Tibial artery (tissue), 4 donors: ENCODE results near the gene ZNF217.
"Not testable (repeated sequence)": the region's sequence is repeated elsewhere in the genome, so short reads cannot be mapped to it uniquely, and the experiment has no call there.

Source experiments
- DNase-seq, 2 donors: peaks; one replicate each; pipeline ENCODE4 v3.0.0-alpha.2; 2019
- H3K27ac ChIP-seq, 2 donors: fragments of 200-600 bp; sonication (generic) in 1 of 2; 1 replicate in 1 of 2; 2 replicates in 1 of 2; pipeline ENCODE4 v1.5.1; 2018 to 2019; ENCODE audit warnings: mild to moderate bottlenecking in 1 of 2
- H3K27me3 ChIP-seq, 2 donors: fragments of 200-600 bp; sonication (generic) in 1 of 2; one replicate each; pipeline versions ENCODE4 v1.5.1 to v1.6.0; 2016 to 2019
- H3K36me3 ChIP-seq, 3 donors: fragments of 200-600 bp; sonication (generic) in 2 of 3; one replicate each; pipeline ENCODE4 v1.5.1; 2016 to 2019; ENCODE audit warnings: mild to moderate bottlenecking in 2 of 3
- H3K4me1 ChIP-seq, 4 donors: fragments of 200-600 bp; sonication (generic) in 2 of 4; 1 replicate in 3 of 4; 2 replicates in 1 of 4; pipeline ENCODE4 v1.5.1; 2016 to 2019
- H3K4me3 ChIP-seq, 2 donors: fragments of 200-600 bp; sonication (generic) in 1 of 2; 1 replicate in 1 of 2; 2 replicates in 1 of 2; pipeline ENCODE4 v1.5.1; 2018 to 2019; ENCODE audit warnings: mild to moderate bottlenecking in 2 of 2
- H3K9me3 ChIP-seq, 3 donors: fragments of 200-600 bp; sonication (generic) in 1 of 3; one replicate each; pipeline ENCODE4 v1.5.1; 2016 to 2019
- intact Hi-C: fragments of 100-400 bp; cut with DNase I; formaldehyde crosslinking; loops from one replicate; pipeline ENCODE4 v1.15.0; 2023; ENCODE audit warnings: low total_unique reads
- TF ChIP-seq, protein P1 (sequence below), 2 experiments: fragments of 200-600 bp in 1 of 2; fragments of 450-650 bp in 1 of 2; IDR thresholded peaks; one replicate each; pipeline ENCODE4 v1.5.1; 2017 to 2019; ENCODE audit warnings: antibody characterized with exemption in 2 of 2, mild to moderate bottlenecking in 1 of 2, moderate library complexity in 1 of 2

ZNF217 gene

GRCh38 chr20:53597521-53598120, 4.0 kb upstream of the ZNF217 start:
- no peak for DNase-seq
- no peaks in the 10 kb centered on the region for H3K36me3 ChIP-seq
- peaks cover 0 to 11% (median 6%) of the 10 kb centered on the region in 4 donors for H3K4me1 ChIP-seq
- H3K27ac ChIP-seq: no peak overlapping the region
- no peak overlapping the region for H3K4me3 ChIP-seq
- no peaks in the 10 kb centered on the region for H3K27me3 ChIP-seq
- TF ChIP-seq, protein P1, sequence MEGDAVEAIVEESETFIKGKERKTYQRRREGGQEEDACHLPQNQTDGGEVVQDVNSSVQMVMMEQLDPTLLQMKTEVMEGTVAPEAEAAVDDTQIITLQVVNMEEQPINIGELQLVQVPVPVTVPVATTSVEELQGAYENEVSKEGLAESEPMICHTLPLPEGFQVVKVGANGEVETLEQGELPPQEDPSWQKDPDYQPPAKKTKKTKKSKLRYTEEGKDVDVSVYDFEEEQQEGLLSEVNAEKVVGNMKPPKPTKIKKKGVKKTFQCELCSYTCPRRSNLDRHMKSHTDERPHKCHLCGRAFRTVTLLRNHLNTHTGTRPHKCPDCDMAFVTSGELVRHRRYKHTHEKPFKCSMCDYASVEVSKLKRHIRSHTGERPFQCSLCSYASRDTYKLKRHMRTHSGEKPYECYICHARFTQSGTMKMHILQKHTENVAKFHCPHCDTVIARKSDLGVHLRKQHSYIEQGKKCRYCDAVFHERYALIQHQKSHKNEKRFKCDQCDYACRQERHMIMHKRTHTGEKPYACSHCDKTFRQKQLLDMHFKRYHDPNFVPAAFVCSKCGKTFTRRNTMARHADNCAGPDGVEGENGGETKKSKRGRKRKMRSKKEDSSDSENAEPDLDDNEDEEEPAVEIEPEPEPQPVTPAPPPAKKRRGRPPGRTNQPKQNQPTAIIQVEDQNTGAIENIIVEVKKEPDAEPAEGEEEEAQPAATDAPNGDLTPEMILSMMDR (IDR thresholded peaks at IDR 0.05): no peak
- H3K9me3 ChIP-seq: no peaks in the 10 kb centered on the region
- intact Hi-C loops: no loop called here

DNA sequence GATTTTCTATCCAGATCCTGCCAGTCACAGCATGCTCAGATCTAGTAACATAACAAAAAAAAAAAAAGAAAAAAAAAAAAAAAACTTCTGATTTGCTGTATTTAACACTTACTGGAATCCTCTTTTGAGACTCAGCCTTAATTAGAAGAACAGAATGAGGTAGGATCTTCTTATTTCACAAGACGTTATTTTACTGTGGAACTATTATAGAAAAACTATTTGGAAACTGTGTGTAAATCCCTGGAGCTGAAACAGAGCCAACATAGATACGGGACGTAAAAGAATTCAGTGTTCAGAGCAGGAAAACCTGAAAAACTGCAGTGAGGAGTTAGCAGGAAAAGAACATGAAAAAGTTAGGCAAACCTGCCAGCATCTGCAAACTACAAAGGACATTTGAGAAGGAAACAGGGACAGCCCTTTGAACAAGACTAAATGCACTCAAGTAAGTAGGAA, 3.4 kb upstream of the ZNF217 start:
- Histone ChIP-seq H3K27me3 (no peaks in the 10 kb centered on the region), H3K27ac (peak overlapping the region in 1 of 2 donors; percentile 28), H3K36me3 (no peaks in the 10 kb centered on the region), H3K4me3 (no peak overlapping the region), H3K4me1 (peaks cover 0 to 11% (median 6%) of the 10 kb centered on the region in 4 donors), H3K9me3 (no peaks in the 10 kb centered on the region)
- TF ChIP-seq, protein P1 (IDR thresholded peaks at IDR 0.05): no peak
- intact Hi-C loops: no loop called here
- DNase-seq: peak in 1 of 2 donors; percentile 3

DNA sequence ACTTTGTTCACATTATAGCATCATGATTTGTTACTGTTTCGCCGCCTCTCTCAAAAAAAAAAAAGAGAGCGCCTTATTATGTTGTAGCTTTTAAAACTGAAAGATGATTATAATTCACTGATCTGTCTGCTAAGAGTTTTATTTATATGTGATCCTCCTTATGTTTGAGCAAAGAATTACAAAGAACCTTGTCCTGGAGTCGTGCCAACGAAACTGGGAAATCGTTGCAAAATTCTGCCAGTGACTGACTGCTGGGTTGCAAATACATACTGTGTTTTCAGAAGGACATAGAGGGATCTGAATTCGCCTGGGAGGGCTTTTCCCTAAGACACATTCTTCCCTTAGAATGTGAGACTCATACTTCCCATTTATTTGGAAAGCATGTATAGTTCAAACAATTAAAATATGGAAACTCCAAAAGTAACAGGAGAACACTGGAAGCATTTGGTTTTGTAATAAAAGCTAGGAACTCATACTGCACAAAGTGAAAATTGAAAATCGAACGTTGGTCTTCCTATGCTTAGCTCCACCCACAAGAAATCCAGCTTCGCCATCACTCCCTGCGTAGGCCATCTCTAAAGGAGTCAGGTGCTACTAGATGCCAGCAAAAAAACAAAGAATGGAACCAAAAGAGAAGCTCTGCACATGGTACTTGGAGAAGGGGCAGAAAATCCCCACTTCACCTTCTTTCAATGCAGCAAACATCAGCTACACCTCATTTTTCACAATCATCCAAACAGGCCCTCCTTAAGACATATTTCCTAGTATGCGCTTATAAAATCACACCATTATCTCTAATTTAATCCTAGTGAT, 2.8 kb upstream of the ZNF217 start:
- H3K27ac ChIP-seq: peak overlapping the region in 1 of 2 donors; percentile 28
- H3K4me3 ChIP-seq, H3K36me3 ChIP-seq, H3K9me3 ChIP-seq, H3K27me3 ChIP-seq, intact Hi-C loops: not testable (repeated sequence)
- H3K4me1 ChIP-seq: peaks cover 0 to 11% (median 6%) of the 10 kb centered on the region in 4 donors
- DNase-seq: peak in 1 of 2 donors; percentile 12

DNA sequence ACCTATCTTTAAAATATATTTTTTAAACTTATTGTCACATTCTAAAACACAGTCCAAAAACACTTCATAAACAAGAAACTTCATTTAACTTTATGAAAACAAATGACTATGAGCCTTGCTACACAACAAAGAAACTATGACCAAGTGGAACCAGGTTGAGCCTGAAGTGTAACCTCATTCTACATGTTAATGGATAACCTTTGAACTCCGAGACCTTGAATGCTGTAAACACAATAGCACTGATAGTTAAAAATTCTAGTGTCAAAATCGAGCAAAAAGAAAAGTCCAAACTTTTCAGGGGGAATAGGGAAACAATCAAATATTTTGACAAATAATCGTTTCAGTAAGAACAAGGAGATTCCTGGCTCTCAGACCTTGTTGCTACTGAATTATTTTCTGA, 2.1 kb upstream of the ZNF217 start:
- intact Hi-C loops, DNase-seq, H3K9me3 ChIP-seq, H3K27me3 ChIP-seq, H3K4me3 ChIP-seq, H3K36me3 ChIP-seq: not testable (repeated sequence)
- Histone ChIP-seq H3K4me1 (peaks cover 0 to 11% (median 7%) of the 10 kb centered on the region in 4 donors), H3K27ac (peak overlapping the region in 1 of 2 donors; percentile 91)

- peak overlapping the region; percentile 91 to 99 for H3K4me3 ChIP-seq
- intact Hi-C loops: no loop called here
- no peaks in the 10 kb centered on the region for H3K27me3 ChIP-seq
- H3K4me1 ChIP-seq: peaks cover 0 to 11% (median 8%) of the 10 kb centered on the region in 4 donors
- H3K9me3 ChIP-seq: no peaks in the 10 kb centered on the region
- TF ChIP-seq, protein P1 (IDR thresholded peaks at IDR 0.05): no peak
- no peak for DNase-seq
- peak overlapping the region; percentile 91 to 98 for H3K27ac ChIP-seq
- no peaks in the 10 kb centered on the region for H3K36me3 ChIP-seq
Measured at GRCh38 chr20:53595018-53595378, 1.4 kb upstream of the ZNF217 start.

DNA sequence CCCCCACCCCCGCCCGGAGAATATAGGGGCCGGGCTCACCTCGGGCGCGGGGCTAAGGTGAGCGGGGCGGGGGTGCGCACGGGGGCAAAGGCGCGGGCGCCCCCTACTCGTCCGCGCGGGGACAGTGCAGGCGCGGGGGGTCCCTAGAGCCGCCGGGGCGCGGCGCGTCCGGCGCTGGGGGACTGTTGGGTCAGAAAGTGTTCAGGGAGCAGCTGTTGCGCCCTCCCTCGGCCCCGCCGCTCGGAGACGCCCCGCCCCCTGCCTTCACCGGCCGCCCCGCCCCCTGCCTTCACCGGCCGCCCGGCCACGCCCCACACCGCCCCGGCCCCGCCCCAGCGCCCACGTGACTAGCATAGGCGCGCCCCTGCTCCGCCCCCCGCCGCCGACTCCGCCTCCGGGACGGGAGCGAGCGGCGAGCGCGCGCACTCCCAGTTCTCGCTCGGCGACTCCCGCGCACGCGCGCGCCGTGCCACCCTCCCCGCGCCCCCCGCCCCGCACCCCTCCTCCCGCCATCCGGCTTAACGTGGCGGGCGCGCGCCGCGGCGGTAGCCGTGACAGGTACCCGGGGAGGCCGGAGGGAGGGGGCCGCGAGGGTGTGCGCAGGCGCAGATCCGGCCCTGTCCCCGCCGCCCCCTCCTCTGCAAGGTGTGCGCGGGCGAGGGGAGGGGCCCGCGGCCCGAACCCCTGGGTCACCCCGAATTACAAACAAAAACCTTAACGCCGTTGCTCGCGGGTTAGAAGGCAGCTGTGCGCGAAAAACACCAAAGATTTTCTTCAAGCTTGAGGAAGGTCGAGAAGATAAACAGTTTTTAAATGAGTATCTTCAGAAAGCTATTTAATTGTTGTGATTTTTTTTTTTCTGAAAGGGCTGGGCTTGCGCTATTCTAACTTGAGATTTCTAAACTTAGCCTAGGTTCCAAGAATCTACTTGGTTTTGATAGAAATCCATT, 704 bp upstream of the ZNF217 start:
- H3K4me1 ChIP-seq: peaks cover 0 to 13% (median 8%) of the 10 kb centered on the region in 4 donors
- intact Hi-C loops: no loop called here
- H3K27ac ChIP-seq: peak overlapping the region; percentile 98

More for the DNA sequence above, 704 bp upstream of the ZNF217 start:
- TF ChIP-seq, protein P1 (IDR thresholded peaks at IDR 0.05): no peak
- Histone ChIP-seq H3K27me3 (no peaks in the 10 kb centered on the region), H3K36me3 (no peaks in the 10 kb centered on the region), H3K9me3 (no peaks in the 10 kb centered on the region), H3K4me3 (peak overlapping the region; percentile 91 to 99)
- peak; percentile 96 to 97 for DNase-seq
